ENCODE measurements around the gene G6PD.

The G6PD gene

DNA sequence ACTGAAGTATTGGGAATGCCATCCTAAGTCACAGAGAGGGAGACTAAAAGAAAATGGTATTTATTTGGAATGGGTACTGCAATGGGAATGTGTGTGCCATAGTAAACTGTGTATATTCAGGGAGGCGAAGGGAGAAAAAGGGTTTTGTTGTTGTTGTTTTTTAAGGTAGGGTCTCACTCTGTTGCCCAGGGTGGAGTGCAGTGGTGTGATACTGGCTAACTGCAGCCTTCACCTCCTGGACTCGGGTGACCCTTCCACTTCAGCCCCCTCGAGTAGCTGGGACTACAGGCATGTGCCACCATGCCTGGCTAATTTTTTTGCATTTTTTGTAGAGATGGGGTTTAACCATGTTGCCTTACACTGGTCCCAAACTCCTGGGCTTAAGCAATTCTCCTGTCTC, 51.9 kb downstream of the G6PD start:
- Histone ChIP-seq H3K4me1 (ENCODE audit: control insufficient read depth in 1 of 2, insufficient read depth in 2 of 2, low read length in 2 of 2) (peaks cover 0 to under 1% of the 10 kb centered on the region in 2 donors), H3K9me3 (ENCODE audit: control insufficient read depth in 1 of 2, low read length in 2 of 2) (no peaks in the 10 kb centered on the region), H3K27me3 (ENCODE audit: low read depth, low read length) (no peaks in the 10 kb centered on the region), H3K27ac (ENCODE audit: low read length) (no peak overlapping the region), H3K36me3 (ENCODE audit: control insufficient read depth in 1 of 2, insufficient read depth in 2 of 2, low read length in 2 of 2) (no peaks in the 10 kb centered on the region), H3K4me3 (ENCODE audit: low read depth in 1 of 2, low read length in 2 of 2) (no peak overlapping the region)

DNA sequence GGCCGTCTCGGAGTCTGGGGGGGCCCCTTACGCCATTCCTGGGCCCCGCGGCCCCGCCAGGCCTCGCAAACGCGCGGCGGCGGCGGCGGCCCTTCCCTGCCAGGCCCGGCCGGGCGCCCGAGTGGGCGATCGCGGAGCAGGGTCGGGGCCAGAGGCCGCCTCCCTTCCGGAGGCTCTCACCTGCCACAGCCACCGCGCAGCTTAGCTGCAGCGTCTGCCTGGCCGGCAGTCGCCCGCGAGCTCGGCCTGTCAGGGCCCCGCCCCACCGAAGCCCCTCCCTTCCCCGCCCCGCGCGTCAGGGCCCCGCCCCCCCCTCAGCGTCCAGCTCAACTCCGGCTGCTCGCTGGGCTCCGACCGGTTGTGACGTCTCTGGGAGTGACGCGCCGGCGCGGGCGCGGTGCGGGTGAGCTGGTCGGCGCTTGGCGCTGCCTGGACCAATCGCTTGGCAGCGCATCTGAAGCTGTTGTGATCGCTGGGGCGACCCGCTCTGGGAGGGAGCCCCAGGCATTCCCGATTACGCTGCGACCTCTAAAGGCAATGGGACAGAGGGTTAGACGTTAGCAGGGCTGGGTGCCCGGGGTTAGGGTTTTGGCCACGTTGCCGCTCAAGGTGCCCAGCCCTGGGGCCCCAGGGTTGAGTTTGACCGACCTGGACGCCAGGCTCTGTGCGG, 56.1 kb downstream of the G6PD start, which contains the start of gene SLC10A3:
Gene SLC10A3, minus strand, starts transcription at position 216 of the 670 bp plus-strand sequence. CDS start 1,689 bp downstream, outside the sequence.
- Histone ChIP-seq H3K4me3 (ENCODE audit: low read depth in 1 of 2, low read length in 2 of 2) (peak within 1 kb of the TSS; percentile 53 to 61), H3K27ac (ENCODE audit: low read length) (peak within 1 kb of the TSS; percentile 67), H3K4me1 (ENCODE audit: control insufficient read depth in 1 of 2, insufficient read depth in 2 of 2, low read length in 2 of 2) (peaks cover 5 to 26% of the 10 kb centered on the region in 2 donors), H3K36me3 (ENCODE audit: control insufficient read depth in 1 of 2, insufficient read depth in 2 of 2, low read length in 2 of 2) (peaks cover 0 to 8% of the 10 kb centered on the region in 2 donors), H3K9me3 (ENCODE audit: control insufficient read depth in 1 of 2, low read length in 2 of 2) (no peaks in the 10 kb centered on the region), H3K27me3 (ENCODE audit: low read depth, low read length) (no peaks in the 10 kb centered on the region)

DNA sequence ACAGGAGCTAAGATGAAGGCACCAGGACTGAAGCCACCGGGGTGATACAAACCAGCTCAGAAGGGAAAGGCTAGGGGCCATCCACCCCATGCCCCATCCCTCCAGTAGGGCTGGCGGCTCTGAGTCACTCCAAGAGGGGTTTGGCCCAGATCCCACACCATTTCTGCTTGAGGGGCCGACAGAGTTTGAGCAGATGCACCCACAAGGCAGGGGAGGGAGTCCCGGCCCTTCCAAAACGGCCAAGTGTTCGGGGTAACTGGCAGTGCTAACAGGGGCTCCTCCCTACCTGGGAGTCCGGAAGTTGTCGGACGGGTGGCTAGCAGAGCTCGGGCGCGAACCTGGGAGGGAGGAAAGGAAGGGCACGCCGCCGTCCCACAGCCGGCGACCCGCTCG, 56.6 kb downstream of the G6PD start:
- no peaks in the 10 kb centered on the region for H3K9me3 ChIP-seq (ENCODE audit: control insufficient read depth in 1 of 2, low read length in 2 of 2)
- peak overlapping the region; percentile 52 to 53 for H3K4me3 ChIP-seq (ENCODE audit: low read depth in 1 of 2, low read length in 2 of 2)
- H3K27me3 ChIP-seq (ENCODE audit: low read depth, low read length) = no peaks in the 10 kb centered on the region
- H3K27ac ChIP-seq (ENCODE audit: low read length) = peak overlapping the region; percentile 67
- peaks cover 0 to 8% of the 10 kb centered on the region in 2 donors for H3K36me3 ChIP-seq (ENCODE audit: control insufficient read depth in 1 of 2, insufficient read depth in 2 of 2, low read length in 2 of 2)
- H3K4me1 ChIP-seq (ENCODE audit: control insufficient read depth in 1 of 2, insufficient read depth in 2 of 2, low read length in 2 of 2) = peaks cover 5 to 32% of the 10 kb centered on the region in 2 donors

DNA sequence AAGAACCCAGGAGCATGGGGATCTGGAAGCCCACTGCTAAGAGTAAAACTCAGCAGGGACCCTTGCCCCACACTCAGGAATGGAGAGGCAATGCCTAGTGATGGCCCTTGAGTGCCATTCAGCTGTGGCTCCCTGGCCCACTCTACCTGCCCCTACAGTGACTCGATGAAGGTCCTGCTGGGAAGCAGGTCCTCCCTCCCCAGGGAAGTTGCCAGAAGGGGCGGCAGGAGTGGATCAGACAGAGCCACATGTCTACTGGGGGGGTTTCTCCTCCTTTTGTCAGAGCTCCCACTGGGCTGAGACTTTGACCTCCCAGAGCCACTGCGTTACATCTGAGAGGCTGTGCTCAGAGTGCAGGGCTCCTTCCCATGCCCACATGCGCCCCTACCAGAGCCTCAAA, 57.5 kb downstream of the G6PD start:
- no peaks in the 10 kb centered on the region for H3K9me3 ChIP-seq (ENCODE audit: control insufficient read depth in 1 of 2, low read length in 2 of 2)
- peaks cover 5 to 35% of the 10 kb centered on the region in 2 donors for H3K4me1 ChIP-seq (ENCODE audit: control insufficient read depth in 1 of 2, insufficient read depth in 2 of 2, low read length in 2 of 2)
- no peak overlapping the region for H3K27ac ChIP-seq (ENCODE audit: low read length)
- H3K36me3 ChIP-seq (ENCODE audit: control insufficient read depth in 1 of 2, insufficient read depth in 2 of 2, low read length in 2 of 2) = peaks cover 0 to 8% of the 10 kb centered on the region in 2 donors
- H3K4me3 ChIP-seq (ENCODE audit: low read depth in 1 of 2, low read length in 2 of 2) = peak overlapping the region in 1 of 2 donors; percentile 52
- no peaks in the 10 kb centered on the region for H3K27me3 ChIP-seq (ENCODE audit: low read depth, low read length)

DNA sequence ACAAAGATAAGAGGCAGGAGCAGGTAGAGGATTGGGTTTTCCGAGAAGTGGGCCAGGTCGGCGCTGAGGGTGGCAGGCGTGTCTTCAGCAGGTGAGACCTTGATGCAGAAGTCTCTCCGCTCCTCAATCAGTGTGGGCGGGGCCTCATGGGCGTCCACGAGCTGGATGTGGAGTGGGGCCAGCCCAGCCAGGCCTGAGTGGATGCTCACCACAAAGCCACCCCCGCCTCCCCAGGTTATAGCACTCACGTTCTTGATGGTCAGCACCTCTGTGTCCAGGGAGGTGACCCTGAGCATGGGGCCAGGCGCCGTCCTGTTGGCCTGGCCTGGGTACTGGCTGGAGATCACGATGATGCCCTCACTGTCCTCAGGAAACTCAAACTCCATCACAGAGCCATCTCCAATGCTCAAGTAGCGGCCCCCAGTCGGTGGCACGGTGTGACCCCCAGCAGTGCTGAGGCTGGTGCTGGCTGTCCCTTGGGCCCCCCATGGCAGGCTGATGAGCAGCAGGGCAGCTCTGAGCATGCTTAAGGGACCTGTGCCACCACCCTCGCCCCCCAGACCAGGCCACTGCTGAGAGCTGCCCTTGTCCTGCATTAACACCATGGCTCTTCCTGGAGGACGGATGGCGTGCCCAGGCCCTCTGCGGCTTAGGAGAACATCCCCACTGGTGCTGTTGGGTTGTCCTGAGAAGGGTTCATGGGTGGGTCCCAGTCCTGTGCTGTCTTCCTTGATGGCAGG, 58.1 kb downstream of the G6PD start:
- H3K27me3 ChIP-seq (ENCODE audit: low read depth, low read length) = no peaks in the 10 kb centered on the region
- peaks cover 0 to 8% of the 10 kb centered on the region in 2 donors for H3K36me3 ChIP-seq (ENCODE audit: control insufficient read depth in 1 of 2, insufficient read depth in 2 of 2, low read length in 2 of 2)
- peaks cover 5 to 35% of the 10 kb centered on the region in 2 donors for H3K4me1 ChIP-seq (ENCODE audit: control insufficient read depth in 1 of 2, insufficient read depth in 2 of 2, low read length in 2 of 2)
- no peak overlapping the region for H3K27ac ChIP-seq (ENCODE audit: low read length)
- no peak overlapping the region for H3K4me3 ChIP-seq (ENCODE audit: low read depth in 1 of 2, low read length in 2 of 2)
- no peaks in the 10 kb centered on the region for H3K9me3 ChIP-seq (ENCODE audit: control insufficient read depth in 1 of 2, low read length in 2 of 2)

DNA sequence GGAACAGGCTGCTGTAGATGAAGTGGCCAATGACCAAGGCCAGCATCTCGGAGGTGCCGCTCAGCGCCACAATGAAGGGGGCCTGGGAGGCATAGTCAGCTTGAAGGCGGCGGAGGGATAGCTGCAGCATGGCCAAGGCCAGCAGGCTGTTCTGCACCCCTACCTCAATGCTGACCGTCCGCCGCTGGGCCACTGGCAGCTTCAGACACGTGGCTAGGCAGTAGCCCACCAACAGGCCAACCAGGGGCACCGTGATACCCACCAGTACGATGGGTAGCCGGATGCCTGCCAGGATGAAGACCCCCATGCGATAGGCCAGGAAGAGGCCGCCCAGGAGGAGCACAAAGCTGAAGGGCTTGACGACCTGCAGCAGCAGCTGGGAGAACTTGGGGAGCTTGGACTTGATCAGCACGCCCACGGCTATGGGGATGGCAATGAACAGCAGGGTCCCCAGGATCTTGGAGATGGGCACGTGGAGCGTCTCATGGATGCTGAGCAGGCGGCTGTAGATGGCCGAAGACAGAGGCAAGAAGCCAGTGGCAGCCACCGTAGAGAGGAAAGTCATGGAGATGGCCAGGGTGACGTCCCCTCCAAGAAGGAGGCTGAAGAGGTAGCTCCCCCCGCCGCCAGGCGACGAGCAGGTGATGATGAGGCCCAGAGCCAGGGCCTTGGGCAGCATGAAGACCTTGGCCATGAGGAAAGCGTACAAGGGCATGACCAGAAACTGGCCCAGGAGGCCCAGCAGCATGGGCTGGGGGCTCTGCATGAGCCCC, 58.9 kb downstream of the G6PD start:
- Histone ChIP-seq H3K36me3 (ENCODE audit: control insufficient read depth in 1 of 2, insufficient read depth in 2 of 2, low read length in 2 of 2) (peaks cover 0 to 8% of the 10 kb centered on the region in 2 donors), H3K27ac (ENCODE audit: low read length) (no peak overlapping the region), H3K4me3 (ENCODE audit: low read depth in 1 of 2, low read length in 2 of 2) (no peak overlapping the region), H3K27me3 (ENCODE audit: low read depth, low read length) (no peaks in the 10 kb centered on the region), H3K9me3 (ENCODE audit: control insufficient read depth in 1 of 2, low read length in 2 of 2) (no peaks in the 10 kb centered on the region), H3K4me1 (ENCODE audit: control insufficient read depth in 1 of 2, insufficient read depth in 2 of 2, low read length in 2 of 2) (peaks cover 5 to 35% of the 10 kb centered on the region in 2 donors)

DNA sequence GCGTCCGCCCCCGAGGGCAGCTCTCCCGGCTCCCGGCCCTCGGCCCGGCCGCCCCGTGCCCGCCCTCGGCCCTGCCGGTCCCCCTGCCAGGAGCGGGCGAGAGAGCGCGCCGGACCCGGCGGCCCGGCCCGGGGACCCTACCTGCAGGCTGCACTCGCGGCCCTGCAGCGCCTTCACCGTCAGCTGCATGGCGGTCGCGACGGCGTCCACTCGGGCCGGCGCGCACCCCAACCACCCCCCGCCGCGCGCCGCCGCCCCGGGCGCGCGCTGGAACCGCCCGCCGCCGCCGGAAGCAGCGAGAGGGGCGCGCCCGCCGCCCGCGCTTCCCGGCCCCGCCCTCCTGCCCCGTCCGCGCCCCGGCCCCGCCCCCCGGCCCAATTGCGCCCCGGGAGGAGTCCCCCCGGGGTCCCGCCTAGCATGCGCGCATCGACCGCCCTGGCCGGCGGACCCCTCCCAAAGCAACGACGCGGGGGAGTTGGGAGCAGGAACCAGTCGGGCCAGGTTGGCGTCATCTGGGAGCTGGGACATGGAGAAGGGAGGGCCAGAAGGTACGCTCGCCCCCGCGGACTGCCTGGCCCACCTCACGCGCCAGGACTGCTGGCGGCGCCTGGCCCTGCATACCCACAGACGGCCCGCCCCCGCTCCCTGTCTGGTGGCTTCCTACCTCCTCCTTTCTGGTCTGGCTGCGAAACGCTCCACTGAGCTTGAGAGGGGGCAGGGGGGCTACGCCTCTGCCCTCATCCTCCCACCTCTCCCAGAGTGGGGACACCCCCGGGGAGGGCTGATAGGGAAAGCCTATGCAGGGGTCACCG, 60.0 kb downstream of the G6PD start, which contains the start of gene UBL4A:
Gene UBL4A, minus strand, starts transcription at position 220 of the 812 bp plus-strand sequence. Its CDS starts 31 bp downstream, at position 189.
- no peaks in the 10 kb centered on the region for H3K27me3 ChIP-seq (ENCODE audit: low read depth, low read length)
- peak within 1 kb of the TSS; percentile 21 to 64 for H3K4me3 ChIP-seq (ENCODE audit: low read depth in 1 of 2, low read length in 2 of 2)
- H3K4me1 ChIP-seq (ENCODE audit: control insufficient read depth in 1 of 2, insufficient read depth in 2 of 2, low read length in 2 of 2) = peaks cover 5 to 35% of the 10 kb centered on the region in 2 donors
- H3K36me3 ChIP-seq (ENCODE audit: control insufficient read depth in 1 of 2, insufficient read depth in 2 of 2, low read length in 2 of 2) = peaks cover 0 to 8% of the 10 kb centered on the region in 2 donors
- no peaks in the 10 kb centered on the region for H3K9me3 ChIP-seq (ENCODE audit: control insufficient read depth in 1 of 2, low read length in 2 of 2)
- H3K27ac ChIP-seq (ENCODE audit: low read length) = no peak within 1 kb of the TSS

DNA sequence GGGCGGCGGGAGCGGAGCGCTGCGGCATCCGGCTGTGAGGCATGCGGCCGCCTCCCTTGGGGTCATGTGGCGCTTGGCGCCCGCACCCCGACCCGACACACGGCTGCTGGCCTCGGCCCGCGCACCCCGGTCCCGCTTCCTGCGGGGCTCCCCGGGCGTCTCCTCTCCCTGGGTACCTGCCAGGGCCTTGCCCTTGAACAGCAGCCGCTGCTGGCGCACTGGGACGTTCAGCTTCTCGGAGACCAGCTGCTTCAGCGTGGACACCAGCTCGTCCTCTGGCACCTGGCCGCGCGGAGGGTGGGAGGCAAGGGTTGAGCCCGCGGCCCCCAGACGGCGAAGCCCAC, 60.6 kb downstream of the G6PD start:
- no peak overlapping the region for H3K27ac ChIP-seq (ENCODE audit: low read length)
- H3K4me1 ChIP-seq (ENCODE audit: control insufficient read depth in 1 of 2, insufficient read depth in 2 of 2, low read length in 2 of 2) = peaks cover 5 to 35% of the 10 kb centered on the region in 2 donors
- no peaks in the 10 kb centered on the region for H3K27me3 ChIP-seq (ENCODE audit: low read depth, low read length)
- H3K9me3 ChIP-seq (ENCODE audit: control insufficient read depth in 1 of 2, low read length in 2 of 2) = no peaks in the 10 kb centered on the region
- H3K36me3 ChIP-seq (ENCODE audit: control insufficient read depth in 1 of 2, insufficient read depth in 2 of 2, low read length in 2 of 2) = peaks cover 0 to 8% of the 10 kb centered on the region in 2 donors
- peak overlapping the region; percentile 21 to 62 for H3K4me3 ChIP-seq (ENCODE audit: low read depth in 1 of 2, low read length in 2 of 2)

DNA sequence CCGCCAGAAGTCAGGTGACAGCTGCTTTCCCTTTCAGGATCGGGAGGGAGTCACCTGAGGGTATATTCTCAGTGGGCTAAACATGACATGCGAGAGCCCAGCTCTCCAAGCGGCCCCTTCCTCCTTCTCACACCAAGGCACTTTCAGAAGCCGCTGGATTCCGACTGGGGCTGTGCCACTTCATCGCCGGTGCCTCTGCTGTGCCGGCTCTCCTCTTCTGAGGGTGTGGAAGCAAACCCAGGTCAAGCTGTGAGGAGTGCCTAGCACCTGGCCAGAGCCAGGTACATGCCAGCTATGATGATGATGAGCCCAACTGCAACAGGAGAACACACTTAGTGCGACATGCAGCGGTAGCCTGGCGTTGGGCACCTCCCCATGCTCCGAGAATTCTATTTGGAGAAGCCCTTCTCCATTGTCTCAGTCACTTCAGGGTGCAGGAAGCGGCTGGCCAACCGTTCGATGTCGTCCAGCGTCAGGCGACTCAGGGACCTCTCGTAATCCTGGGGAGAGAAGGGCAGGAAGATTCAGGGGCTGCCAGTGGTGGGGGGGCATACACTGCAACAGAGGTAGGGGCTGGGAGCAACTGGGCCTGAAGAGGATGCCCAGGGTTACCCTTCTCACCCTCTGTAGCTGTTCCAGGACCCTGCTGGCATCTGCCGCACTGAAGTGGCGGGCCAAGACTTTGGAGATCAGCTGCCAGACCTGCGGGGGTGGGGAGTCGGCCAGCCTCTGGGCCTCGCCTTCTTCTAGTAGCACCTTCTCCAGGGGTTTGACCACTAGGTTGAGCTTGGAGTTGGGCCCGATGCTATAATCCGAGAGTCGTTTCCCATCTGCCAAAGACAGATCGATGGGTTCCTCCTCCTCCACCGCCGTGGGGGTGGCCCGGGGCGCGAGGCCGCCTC, 61.2 kb downstream of the G6PD start:
- no peaks in the 10 kb centered on the region for H3K9me3 ChIP-seq (ENCODE audit: control insufficient read depth in 1 of 2, low read length in 2 of 2)
- peaks cover 0 to 8% of the 10 kb centered on the region in 2 donors for H3K36me3 ChIP-seq (ENCODE audit: control insufficient read depth in 1 of 2, insufficient read depth in 2 of 2, low read length in 2 of 2)
- H3K4me3 ChIP-seq (ENCODE audit: low read depth in 1 of 2, low read length in 2 of 2) = peak overlapping the region; percentile 21 to 62
- no peaks in the 10 kb centered on the region for H3K27me3 ChIP-seq (ENCODE audit: low read depth, low read length)
- peaks cover 5 to 35% of the 10 kb centered on the region in 2 donors for H3K4me1 ChIP-seq (ENCODE audit: control insufficient read depth in 1 of 2, insufficient read depth in 2 of 2, low read length in 2 of 2)
- no peak overlapping the region for H3K27ac ChIP-seq (ENCODE audit: low read length)
